Measurements from ENCODE around the gene SMIM35.

DNA sequence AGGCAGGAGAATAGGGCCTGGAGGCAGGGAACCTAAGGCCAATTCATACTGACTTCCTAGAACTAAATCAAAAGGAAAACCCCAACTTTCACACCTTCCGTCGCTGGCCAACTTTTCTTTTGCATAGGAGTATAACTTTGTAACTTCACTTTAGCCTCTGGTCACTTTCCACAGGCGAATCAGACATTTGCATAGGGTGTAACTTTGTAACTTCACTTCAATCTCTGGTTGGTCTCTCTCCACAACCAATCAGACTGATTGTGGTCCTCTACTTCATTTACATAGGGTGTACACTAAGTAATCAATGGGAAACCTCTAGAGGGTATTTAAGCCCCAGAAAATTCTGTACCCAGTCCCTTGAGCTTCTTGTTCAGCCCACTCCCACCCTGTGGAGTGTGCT, 21.4 kb downstream of the SMIM35 start:
- TF ChIP-seq ZNF324 (tag by site-specific recombination; IDR thresholded peaks at IDR 0.05) (no peak), ZNF214 (tag by site-specific recombination; IDR thresholded peaks at IDR 0.05; ENCODE audit: borderline replicate concordance) (no peak), ZNF830 (tag by site-specific recombination; IDR thresholded peaks at IDR 0.05; ENCODE audit: low read depth) (no peak), MZF1 (tag by site-specific recombination; IDR thresholded peaks at IDR 0.05; ENCODE audit: borderline replicate concordance) (no peak), ZNF785 (tag by site-specific recombination; IDR thresholded peaks at IDR 0.05) (no peak), ZNF23 (tag by site-specific recombination; IDR thresholded peaks at IDR 0.05; ENCODE audit: borderline replicate concordance) (no peak)
- TF ChIP-seq, protein P1, sequence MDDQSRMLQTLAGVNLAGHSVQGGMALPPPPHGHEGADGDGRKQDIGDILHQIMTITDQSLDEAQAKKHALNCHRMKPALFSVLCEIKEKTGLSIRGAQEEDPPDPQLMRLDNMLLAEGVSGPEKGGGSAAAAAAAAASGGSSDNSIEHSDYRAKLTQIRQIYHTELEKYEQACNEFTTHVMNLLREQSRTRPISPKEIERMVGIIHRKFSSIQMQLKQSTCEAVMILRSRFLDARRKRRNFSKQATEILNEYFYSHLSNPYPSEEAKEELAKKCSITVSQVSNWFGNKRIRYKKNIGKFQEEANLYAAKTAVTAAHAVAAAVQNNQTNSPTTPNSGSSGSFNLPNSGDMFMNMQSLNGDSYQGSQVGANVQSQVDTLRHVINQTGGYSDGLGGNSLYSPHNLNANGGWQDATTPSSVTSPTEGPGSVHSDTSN (CRISPR knock-in tag; IDR thresholded peaks at IDR 0.05), result no peak
- TF ChIP-seq, protein P2, sequence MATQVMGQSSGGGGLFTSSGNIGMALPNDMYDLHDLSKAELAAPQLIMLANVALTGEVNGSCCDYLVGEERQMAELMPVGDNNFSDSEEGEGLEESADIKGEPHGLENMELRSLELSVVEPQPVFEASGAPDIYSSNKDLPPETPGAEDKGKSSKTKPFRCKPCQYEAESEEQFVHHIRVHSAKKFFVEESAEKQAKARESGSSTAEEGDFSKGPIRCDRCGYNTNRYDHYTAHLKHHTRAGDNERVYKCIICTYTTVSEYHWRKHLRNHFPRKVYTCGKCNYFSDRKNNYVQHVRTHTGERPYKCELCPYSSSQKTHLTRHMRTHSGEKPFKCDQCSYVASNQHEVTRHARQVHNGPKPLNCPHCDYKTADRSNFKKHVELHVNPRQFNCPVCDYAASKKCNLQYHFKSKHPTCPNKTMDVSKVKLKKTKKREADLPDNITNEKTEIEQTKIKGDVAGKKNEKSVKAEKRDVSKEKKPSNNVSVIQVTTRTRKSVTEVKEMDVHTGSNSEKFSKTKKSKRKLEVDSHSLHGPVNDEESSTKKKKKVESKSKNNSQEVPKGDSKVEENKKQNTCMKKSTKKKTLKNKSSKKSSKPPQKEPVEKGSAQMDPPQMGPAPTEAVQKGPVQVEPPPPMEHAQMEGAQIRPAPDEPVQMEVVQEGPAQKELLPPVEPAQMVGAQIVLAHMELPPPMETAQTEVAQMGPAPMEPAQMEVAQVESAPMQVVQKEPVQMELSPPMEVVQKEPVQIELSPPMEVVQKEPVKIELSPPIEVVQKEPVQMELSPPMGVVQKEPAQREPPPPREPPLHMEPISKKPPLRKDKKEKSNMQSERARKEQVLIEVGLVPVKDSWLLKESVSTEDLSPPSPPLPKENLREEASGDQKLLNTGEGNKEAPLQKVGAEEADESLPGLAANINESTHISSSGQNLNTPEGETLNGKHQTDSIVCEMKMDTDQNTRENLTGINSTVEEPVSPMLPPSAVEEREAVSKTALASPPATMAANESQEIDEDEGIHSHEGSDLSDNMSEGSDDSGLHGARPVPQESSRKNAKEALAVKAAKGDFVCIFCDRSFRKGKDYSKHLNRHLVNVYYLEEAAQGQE (tag by site-specific recombination; IDR thresholded peaks at IDR 0.05), result no peak
- TF ChIP-seq, protein P3, sequence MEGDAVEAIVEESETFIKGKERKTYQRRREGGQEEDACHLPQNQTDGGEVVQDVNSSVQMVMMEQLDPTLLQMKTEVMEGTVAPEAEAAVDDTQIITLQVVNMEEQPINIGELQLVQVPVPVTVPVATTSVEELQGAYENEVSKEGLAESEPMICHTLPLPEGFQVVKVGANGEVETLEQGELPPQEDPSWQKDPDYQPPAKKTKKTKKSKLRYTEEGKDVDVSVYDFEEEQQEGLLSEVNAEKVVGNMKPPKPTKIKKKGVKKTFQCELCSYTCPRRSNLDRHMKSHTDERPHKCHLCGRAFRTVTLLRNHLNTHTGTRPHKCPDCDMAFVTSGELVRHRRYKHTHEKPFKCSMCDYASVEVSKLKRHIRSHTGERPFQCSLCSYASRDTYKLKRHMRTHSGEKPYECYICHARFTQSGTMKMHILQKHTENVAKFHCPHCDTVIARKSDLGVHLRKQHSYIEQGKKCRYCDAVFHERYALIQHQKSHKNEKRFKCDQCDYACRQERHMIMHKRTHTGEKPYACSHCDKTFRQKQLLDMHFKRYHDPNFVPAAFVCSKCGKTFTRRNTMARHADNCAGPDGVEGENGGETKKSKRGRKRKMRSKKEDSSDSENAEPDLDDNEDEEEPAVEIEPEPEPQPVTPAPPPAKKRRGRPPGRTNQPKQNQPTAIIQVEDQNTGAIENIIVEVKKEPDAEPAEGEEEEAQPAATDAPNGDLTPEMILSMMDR (tag by site-specific recombination; IDR thresholded peaks at IDR 0.05), result no peak
- TF ChIP-seq, protein P4, sequence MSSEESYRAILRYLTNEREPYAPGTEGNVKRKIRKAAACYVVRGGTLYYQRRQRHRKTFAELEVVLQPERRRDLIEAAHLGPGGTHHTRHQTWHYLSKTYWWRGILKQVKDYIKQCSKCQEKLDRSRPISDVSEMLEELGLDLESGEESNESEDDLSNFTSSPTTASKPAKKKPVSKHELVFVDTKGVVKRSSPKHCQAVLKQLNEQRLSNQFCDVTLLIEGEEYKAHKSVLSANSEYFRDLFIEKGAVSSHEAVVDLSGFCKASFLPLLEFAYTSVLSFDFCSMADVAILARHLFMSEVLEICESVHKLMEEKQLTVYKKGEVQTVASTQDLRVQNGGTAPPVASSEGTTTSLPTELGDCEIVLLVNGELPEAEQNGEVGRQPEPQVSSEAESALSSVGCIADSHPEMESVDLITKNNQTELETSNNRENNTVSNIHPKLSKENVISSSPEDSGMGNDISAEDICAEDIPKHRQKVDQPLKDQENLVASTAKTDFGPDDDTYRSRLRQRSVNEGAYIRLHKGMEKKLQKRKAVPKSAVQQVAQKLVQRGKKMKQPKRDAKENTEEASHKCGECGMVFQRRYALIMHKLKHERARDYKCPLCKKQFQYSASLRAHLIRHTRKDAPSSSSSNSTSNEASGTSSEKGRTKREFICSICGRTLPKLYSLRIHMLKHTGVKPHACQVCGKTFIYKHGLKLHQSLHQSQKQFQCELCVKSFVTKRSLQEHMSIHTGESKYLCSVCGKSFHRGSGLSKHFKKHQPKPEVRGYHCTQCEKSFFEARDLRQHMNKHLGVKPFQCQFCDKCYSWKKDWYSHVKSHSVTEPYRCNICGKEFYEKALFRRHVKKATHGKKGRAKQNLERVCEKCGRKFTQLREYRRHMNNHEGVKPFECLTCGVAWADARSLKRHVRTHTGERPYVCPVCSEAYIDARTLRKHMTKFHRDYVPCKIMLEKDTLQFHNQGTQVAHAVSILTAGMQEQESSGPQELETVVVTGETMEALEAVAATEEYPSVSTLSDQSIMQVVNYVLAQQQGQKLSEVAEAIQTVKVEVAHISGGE (tag by site-specific recombination; conservative IDR thresholded peaks at IDR 0.05; ENCODE audit: low read depth), result no peak
